ENCODE measurements around the gene LRRC43. TPM values are rescaled to one million over a fixed set of nuclear protein-coding genes. Genes with fewer than 3 reads are reported as not detected.

LRRC43 gene
- total and polyA plus RNA-seq, 2 experiments from 2014 or later: 0.45 TPM; not detected in 1

DNA sequence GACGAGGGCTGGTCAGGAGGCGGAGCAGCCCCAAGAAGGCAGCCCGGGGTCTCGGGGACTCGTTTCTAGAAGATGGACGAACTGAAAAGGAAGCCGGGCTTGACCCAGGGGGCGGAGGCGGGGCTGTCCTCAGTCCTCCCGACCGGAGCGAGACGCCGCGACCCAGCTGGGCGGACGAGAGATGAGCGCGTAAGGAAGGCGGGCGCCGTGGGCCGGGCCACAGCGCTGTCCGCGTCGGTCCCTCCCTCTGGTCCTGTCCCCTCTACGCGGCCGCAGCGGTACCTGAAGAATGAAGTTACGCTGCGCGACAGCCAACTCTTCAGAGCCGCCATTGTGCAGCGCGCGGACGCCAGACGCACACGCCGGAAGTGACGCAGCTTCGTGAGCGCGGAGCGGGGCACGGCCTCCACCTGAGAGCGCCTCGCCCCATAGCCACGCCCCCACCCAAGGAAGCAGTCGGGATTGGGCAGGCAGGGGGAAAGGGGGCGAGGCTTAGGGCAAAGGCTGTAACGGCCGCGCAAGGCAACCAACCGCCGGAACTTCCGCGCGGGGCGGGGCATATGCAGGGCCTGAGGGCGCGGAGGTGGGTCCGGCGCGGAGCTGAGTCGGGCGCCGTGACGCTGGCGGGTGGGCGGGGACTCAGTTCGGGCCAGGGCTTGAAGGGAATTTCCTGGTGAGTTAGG, 42.9 kb downstream of the LRRC43 start, which contains the start of gene DIABLO (continued):
- TF ChIP-seq ETS1 (IDR thresholded peaks at IDR 0.05) (0 out of 2 replicates have a peak, but pooled peaks have one; percentile 65), EZH2phosphoT487 (IDR thresholded peaks at IDR 0.05; ENCODE audit: unreplicated experiment) (no peak), POLR2AphosphoS5 (IDR thresholded peaks at IDR 0.05; ENCODE audit: low read depth) (peak; percentile 87), ZNF114 (CRISPR knock-in tag; IDR thresholded peaks at IDR 0.05) (no peak), STAT1 (IDR thresholded peaks at IDR 0.05; ENCODE audit: unreplicated experiment) (no peak)
- TF ChIP-seq, protein P1, sequence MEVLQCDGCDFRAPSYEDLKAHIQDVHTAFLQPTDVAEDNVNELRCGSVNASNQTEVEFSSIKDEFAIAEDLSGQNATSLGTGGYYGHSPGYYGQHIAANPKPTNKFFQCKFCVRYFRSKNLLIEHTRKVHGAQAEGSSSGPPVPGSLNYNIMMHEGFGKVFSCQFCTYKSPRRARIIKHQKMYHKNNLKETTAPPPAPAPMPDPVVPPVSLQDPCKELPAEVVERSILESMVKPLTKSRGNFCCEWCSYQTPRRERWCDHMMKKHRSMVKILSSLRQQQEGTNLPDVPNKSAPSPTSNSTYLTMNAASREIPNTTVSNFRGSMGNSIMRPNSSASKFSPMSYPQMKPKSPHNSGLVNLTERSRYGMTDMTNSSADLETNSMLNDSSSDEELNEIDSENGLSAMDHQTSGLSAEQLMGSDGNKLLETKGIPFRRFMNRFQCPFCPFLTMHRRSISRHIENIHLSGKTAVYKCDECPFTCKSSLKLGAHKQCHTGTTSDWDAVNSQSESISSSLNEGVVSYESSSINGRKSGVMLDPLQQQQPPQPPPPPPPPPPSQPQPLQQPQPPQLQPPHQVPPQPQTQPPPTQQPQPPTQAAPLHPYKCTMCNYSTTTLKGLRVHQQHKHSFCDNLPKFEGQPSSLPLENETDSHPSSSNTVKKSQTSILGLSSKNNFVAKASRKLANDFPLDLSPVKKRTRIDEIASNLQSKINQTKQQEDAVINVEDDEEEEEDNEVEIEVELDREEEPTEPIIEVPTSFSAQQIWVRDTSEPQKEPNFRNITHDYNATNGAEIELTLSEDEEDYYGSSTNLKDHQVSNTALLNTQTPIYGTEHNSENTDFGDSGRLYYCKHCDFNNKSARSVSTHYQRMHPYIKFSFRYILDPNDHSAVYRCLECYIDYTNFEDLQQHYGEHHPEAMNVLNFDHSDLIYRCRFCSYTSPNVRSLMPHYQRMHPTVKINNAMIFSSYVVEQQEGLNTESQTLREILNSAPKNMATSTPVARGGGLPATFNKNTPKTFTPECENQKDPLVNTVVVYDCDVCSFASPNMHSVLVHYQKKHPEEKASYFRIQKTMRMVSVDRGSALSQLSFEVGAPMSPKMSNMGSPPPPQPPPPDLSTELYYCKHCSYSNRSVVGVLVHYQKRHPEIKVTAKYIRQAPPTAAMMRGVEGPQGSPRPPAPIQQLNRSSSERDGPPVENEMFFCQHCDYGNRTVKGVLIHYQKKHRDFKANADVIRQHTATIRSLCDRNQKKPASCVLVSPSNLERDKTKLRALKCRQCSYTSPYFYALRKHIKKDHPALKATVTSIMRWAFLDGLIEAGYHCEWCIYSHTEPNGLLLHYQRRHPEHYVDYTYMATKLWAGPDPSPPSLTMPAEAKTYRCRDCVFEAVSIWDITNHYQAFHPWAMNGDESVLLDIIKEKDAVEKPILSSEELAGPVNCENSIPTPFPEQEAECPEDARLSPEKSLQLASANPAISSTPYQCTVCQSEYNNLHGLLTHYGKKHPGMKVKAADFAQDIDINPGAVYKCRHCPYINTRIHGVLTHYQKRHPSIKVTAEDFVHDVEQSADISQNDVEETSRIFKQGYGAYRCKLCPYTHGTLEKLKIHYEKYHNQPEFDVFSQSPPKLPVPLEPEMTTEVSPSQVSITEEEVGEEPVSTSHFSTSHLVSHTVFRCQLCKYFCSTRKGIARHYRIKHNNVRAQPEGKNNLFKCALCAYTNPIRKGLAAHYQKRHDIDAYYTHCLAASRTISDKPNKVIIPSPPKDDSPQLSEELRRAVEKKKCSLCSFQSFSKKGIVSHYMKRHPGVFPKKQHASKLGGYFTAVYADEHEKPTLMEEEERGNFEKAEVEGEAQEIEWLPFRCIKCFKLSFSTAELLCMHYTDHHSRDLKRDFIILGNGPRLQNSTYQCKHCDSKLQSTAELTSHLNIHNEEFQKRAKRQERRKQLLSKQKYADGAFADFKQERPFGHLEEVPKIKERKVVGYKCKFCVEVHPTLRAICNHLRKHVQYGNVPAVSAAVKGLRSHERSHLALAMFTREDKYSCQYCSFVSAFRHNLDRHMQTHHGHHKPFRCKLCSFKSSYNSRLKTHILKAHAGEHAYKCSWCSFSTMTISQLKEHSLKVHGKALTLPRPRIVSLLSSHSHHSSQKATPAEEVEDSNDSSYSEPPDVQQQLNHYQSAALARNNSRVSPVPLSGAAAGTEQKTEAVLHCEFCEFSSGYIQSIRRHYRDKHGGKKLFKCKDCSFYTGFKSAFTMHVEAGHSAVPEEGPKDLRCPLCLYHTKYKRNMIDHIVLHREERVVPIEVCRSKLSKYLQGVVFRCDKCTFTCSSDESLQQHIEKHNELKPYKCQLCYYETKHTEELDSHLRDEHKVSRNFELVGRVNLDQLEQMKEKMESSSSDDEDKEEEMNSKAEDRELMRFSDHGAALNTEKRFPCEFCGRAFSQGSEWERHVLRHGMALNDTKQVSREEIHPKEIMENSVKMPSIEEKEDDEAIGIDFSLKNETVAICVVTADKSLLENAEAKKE (CRISPR knock-in tag; IDR thresholded peaks at IDR 0.05): no peak

GRCh38 chr12:122226366-122227125, 43.6 kb downstream of the LRRC43 start:
- peaks cover 15% of the 10 kb centered on the region for H3F3A ChIP-seq (replicated peaks; ENCODE audit: low read depth)
- no peaks in the 10 kb centered on the region for H3K9me2 ChIP-seq (ENCODE audit: insufficient read depth)
- no peaks in the 10 kb centered on the region for H3K27me3 ChIP-seq (ENCODE audit: insufficient read depth)
- no peak overlapping the region for H3K27ac ChIP-seq (ENCODE audit: low read depth)
- Mint-ChIP-seq H3K4me3 (peak overlapping the region; percentile 63), H3K27me3 (ENCODE audit: insufficient read depth, low read depth, poor library complexity) (peaks cover 8% of the 10 kb centered on the region), H3K9me3 (no peaks in the 10 kb centered on the region), H3K4me1 (peaks cover 26% of the 10 kb centered on the region), H3K36me3 (ENCODE audit: low read depth) (peaks cover 31% of the 10 kb centered on the region), H3K27ac (no peak overlapping the region)
- TF ChIP-seq, protein P2, sequence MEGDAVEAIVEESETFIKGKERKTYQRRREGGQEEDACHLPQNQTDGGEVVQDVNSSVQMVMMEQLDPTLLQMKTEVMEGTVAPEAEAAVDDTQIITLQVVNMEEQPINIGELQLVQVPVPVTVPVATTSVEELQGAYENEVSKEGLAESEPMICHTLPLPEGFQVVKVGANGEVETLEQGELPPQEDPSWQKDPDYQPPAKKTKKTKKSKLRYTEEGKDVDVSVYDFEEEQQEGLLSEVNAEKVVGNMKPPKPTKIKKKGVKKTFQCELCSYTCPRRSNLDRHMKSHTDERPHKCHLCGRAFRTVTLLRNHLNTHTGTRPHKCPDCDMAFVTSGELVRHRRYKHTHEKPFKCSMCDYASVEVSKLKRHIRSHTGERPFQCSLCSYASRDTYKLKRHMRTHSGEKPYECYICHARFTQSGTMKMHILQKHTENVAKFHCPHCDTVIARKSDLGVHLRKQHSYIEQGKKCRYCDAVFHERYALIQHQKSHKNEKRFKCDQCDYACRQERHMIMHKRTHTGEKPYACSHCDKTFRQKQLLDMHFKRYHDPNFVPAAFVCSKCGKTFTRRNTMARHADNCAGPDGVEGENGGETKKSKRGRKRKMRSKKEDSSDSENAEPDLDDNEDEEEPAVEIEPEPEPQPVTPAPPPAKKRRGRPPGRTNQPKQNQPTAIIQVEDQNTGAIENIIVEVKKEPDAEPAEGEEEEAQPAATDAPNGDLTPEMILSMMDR (conservative IDR thresholded peaks at IDR 0.05; ENCODE audit: low read depth in 2 of 2): no peak
- TF ChIP-seq, protein P3, sequence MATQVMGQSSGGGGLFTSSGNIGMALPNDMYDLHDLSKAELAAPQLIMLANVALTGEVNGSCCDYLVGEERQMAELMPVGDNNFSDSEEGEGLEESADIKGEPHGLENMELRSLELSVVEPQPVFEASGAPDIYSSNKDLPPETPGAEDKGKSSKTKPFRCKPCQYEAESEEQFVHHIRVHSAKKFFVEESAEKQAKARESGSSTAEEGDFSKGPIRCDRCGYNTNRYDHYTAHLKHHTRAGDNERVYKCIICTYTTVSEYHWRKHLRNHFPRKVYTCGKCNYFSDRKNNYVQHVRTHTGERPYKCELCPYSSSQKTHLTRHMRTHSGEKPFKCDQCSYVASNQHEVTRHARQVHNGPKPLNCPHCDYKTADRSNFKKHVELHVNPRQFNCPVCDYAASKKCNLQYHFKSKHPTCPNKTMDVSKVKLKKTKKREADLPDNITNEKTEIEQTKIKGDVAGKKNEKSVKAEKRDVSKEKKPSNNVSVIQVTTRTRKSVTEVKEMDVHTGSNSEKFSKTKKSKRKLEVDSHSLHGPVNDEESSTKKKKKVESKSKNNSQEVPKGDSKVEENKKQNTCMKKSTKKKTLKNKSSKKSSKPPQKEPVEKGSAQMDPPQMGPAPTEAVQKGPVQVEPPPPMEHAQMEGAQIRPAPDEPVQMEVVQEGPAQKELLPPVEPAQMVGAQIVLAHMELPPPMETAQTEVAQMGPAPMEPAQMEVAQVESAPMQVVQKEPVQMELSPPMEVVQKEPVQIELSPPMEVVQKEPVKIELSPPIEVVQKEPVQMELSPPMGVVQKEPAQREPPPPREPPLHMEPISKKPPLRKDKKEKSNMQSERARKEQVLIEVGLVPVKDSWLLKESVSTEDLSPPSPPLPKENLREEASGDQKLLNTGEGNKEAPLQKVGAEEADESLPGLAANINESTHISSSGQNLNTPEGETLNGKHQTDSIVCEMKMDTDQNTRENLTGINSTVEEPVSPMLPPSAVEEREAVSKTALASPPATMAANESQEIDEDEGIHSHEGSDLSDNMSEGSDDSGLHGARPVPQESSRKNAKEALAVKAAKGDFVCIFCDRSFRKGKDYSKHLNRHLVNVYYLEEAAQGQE (IDR thresholded peaks at IDR 0.05; ENCODE audit: unreplicated experiment): peak; percentile 72
- H3K79me2 ChIP-seq (replicated peaks; ENCODE audit: insufficient read depth): peaks cover 35% of the 10 kb centered on the region
- H3K36me3 ChIP-seq (ENCODE audit: insufficient read depth): peaks cover 11% of the 10 kb centered on the region
- peak overlapping the region; percentile 23; the same call in 1 of the 2 replicates for H2AFZ ChIP-seq
- peaks cover 17% of the 10 kb centered on the region for H3K4me1 ChIP-seq (ENCODE audit: insufficient read depth)
- ATAC-seq (peak; percentile 78), DNase-seq (ENCODE audit: low spot score) (no peak)
- H4K20me1 ChIP-seq (replicated peaks; ENCODE audit: insufficient read depth): peaks cover 9% of the 10 kb centered on the region; the same call in 1 of the 2 replicates
- peak overlapping the region; percentile 84 for H3K4me2 ChIP-seq
- peak overlapping the region; percentile 54 for H3K4me3 ChIP-seq

Data from GM23338 (cell line).